Measurements from ENCODE around the gene C16orf78.

The C16orf78 gene

GRCh38 chr16:49405123-49405522 is 31.5 kb downstream of the C16orf78 start:
- TF ChIP-seq CTCF (IDR thresholded peaks at IDR 0.05; ENCODE audit: insufficient read depth, missing control alignments), result no peak
- FAIRE-seq, result no peak

DNA sequence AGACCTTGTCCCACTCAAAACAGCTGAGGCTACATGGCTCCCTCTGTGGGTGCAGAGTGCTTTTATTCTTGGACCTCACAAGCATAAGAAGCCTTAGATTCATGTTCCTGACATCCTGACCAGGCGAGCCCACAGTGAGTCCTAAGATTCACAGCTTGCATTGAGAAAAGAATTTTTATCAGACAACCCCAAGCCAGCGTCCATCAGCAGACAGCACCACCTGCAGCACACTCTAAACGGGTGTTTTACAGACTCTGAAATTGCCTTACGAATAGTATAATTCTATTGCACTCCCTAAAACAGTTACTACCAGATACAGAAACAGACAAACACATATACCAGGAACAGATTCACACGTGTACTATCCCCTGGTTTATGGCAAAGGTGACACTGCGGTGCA is 31.9 kb downstream of the C16orf78 start:
- FAIRE-seq (no peak), DNase-seq (ENCODE audit: insufficient read length, low spot score) (no peak)
- TF ChIP-seq CTCF (IDR thresholded peaks at IDR 0.05; ENCODE audit: insufficient read depth, missing control alignments), result no peak

More at GRCh38 chr16:49405123-49405522, 31.5 kb downstream of the C16orf78 start:
- DNase-seq (ENCODE audit: insufficient read length, low spot score), result no peak

DNA sequence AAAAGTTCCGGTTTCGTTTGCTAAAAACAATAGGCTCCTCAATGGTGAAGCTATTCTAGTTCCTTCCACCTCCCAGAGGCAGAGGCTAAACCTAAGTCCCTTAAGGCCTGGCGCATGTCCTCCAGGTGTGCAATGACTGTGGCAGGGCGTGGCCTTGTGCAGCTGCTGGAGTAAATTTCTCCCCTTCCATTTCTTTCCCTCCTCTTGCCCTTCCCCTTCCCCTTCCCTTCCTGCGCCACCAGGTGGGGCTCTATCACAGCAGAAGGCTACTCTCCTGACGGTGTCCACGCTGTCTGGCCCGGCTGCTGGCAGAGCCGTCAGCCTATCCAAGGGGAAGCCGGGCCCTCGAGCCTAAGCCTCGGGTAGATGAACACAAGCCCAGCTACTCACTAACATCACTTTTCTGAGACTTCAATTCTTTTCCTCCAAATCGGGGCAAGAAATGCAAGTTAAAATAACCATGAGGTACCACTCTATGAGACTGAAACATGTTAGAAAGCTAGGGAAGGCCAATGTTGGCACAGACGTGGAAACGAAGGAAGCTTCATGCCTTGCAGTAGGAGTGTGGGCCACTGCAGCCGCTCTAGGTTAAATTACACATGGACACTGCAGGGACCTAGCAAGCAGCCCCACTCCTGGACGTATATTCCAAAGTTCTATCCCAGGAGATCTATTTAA is 34.4 kb downstream of the C16orf78 start:
- DNase-seq (ENCODE audit: insufficient read length, low spot score), result peak; percentile 26
- TF ChIP-seq CTCF (IDR thresholded peaks at IDR 0.05; ENCODE audit: insufficient read depth, missing control alignments), result peak; percentile 97
- no peak for FAIRE-seq

DNA sequence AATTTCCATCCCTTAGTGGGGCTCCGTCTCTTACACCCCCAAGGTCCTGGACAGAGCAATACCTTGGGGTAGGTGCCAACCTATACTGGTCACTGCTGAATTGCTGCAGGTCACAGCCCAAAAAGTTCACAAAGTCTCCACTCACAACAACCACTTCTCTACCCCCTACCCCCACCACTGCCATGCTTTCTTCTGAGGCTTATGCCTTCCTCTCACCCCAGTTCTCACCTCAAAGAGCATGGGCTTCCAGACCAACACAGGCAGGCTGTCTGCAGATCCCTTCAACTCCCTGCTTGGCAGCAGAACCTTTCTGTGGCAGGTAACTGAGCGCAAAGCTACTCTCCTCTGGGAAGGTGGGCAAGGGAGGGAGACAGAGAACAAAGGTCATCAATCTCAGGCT is 35.5 kb downstream of the C16orf78 start:
- DNase-seq (ENCODE audit: insufficient read length, low spot score) (no peak), FAIRE-seq (no peak)
- TF ChIP-seq CTCF (IDR thresholded peaks at IDR 0.05; ENCODE audit: insufficient read depth, missing control alignments), result no peak

DNA sequence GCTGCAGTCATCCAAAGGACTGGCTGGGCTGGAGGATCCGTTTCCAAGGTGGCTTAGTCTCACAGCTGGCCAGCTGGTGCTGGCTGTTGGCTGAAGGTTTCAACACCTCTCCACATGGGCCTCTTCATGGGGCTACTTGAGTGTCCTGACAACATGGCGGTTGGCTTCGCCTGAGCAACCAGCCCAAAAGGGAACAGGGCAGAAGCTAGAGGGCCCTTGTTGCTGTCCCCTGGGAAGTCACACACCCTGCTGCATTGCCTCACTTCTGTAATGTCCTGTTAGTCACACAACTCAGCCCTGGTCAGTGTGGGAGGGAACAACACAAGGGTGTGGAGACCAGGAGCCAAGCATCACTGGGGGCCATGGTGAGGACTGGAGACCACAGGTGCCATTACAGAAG is 36.6 kb downstream of the C16orf78 start:
- DNase-seq (ENCODE audit: insufficient read length, low spot score) (no peak), FAIRE-seq (no peak)
- TF ChIP-seq CTCF (IDR thresholded peaks at IDR 0.05; ENCODE audit: insufficient read depth, missing control alignments), result no peak

DNA sequence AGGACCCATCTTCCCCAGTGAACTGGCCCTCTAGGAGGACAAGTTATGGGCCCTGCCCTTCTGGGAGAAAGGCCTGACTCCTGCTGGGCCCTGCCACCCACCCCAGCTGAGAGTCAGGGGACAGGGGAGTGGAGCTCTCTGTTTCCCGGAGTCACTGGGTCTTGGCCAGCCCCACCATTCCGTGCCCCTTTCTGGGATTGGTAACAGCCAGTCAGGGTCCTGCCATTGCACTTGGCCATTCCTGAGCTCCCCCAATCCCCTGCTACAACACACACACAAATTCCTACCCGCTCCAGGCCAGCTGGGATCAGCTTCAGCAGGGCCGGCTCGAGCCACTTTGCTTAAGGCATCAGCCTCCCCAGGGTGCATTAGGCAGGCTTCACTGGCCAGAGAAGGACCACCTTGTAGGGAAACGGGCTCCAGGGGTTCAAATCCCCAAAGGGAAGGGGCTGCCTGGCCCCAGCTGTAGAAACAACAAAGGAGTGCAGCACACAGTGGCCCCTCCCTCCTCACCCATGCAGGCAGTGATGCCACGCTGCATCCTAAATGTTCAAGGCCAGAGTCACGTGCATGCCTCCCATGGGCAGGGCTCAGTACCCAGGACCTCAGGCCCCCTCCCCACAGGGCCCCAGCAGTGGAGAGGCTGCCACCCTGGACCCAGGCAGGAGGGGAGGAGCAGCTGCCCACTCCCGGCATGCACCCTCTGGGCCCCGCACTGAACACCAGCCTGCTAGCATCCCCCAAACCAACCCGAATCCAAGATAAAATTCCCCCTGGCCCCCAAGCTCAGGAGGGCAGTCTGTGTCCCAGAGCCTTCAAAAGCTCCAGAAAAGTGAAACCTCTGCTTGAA is 37.7 kb downstream of the C16orf78 start:
- DNase-seq (ENCODE audit: insufficient read length, low spot score) (no peak), FAIRE-seq (no peak)
- TF ChIP-seq CTCF (IDR thresholded peaks at IDR 0.05; ENCODE audit: insufficient read depth, missing control alignments), result no peak

DNA sequence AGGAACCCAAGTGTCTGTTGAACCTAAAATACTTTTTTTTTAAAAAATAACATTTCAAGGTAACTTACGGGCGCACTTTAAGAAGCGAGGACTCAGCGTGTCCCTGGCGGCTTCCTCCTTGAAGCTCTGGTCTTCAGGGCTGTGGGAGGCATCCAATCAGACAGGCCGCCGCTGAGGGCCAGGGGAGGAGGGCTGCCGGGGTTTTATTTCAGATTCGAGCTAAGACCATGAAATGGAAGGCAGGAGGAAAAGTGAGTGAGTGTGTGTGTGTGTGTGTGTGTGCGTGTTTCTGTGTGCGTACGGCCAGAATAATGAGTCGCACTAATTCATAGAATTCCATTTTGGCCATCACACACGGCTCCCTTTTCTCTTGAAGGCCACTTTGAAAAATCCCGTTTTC is 41.1 kb downstream of the C16orf78 start:
- no peak for TF ChIP-seq CTCF (IDR thresholded peaks at IDR 0.05; ENCODE audit: insufficient read depth, missing control alignments)
- FAIRE-seq (no peak), DNase-seq (ENCODE audit: insufficient read length, low spot score) (no peak)
